ENCODE data around the gene TUSC2. TPM values are rescaled to one million over a fixed set of nuclear protein-coding genes. Genes with fewer than 3 reads are reported as not detected.
A peak's percentile ranks its signal among the peaks of the same experiment; 100 is the strongest.

TUSC2 gene, protein sequence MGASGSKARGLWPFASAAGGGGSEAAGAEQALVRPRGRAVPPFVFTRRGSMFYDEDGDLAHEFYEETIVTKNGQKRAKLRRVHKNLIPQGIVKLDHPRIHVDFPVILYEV
- total RNA-seq (10 to 100 TPM; 23.2 to 54.7 (median 38.0) TPM), polyA plus RNA-seq (10 to 100 TPM; 28.7 to 37.1 (median 33.0) TPM)

DNA sequence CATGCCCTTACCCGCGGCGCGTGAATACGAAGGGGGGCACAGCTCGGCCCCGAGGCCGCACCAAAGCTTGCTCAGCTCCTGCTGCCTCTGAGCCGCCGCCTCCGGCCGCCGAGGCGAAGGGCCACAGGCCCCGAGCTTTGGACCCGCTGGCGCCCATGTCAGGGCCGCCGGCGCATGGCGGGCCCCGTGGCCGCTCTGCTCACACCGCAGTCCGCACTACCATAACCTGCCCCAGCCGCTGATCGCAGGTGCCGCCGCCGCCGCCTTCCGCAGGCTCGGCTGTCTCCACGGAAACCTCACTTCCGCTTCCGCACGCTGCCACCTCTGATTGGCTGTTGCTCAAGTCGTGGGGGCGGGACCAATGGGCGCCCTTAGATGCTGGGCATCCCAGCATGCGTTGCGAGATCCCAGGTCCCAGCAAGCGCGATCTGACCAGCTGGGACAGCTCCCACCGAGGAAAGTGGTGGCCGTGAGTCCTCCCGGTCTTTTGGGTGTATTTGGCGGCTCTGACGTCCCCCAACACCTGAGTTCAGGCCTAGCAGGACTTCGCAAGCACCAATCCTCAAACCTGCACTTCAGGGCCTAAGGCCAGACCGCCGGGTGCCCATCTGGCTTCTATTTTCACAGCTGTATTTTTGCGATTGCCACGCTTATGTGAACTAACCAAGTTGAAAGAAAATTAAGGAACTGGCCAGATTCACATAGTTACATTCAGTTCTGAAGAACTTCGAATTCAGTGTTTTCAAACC lies at the start of gene TUSC2:
Gene TUSC2 (minus strand): TSS at position 281 of the 749 bp plus-strand sequence. CDS start 124 bp downstream, at position 157.
- peaks cover 0 to 39% (median 30%) of the 10 kb centered on the region in 4 donors for H3K4me1 ChIP-seq
- peak within 1 kb of the TSS; percentile 82 to 97 (median 86) for H3K27ac ChIP-seq
- TF ChIP-seq, protein P1, sequence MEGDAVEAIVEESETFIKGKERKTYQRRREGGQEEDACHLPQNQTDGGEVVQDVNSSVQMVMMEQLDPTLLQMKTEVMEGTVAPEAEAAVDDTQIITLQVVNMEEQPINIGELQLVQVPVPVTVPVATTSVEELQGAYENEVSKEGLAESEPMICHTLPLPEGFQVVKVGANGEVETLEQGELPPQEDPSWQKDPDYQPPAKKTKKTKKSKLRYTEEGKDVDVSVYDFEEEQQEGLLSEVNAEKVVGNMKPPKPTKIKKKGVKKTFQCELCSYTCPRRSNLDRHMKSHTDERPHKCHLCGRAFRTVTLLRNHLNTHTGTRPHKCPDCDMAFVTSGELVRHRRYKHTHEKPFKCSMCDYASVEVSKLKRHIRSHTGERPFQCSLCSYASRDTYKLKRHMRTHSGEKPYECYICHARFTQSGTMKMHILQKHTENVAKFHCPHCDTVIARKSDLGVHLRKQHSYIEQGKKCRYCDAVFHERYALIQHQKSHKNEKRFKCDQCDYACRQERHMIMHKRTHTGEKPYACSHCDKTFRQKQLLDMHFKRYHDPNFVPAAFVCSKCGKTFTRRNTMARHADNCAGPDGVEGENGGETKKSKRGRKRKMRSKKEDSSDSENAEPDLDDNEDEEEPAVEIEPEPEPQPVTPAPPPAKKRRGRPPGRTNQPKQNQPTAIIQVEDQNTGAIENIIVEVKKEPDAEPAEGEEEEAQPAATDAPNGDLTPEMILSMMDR (IDR thresholded peaks at IDR 0.05), result no peak
- peak; percentile 80 to 97 (median 92) for TF ChIP-seq POLR2AphosphoS5 (IDR thresholded peaks at IDR 0.05)
- no peak for TF ChIP-seq EP300 (IDR thresholded peaks at IDR 0.05)
- TF ChIP-seq POLR2A (IDR thresholded peaks at IDR 0.05), result peak; percentile 67 to 76
- no peaks in the 10 kb centered on the region for H3K27me3 ChIP-seq
- peak; percentile 99 for DNase-seq
- no peaks in the 10 kb centered on the region for H3K9me3 ChIP-seq
- 1 to 2% methylated on average over 55 of the region's 55 CpGs for WGBS, 2 donors
- H3K36me3 ChIP-seq, result peaks cover 18 to 49% (median 26%) of the 10 kb centered on the region in 4 donors
- H3K4me3 ChIP-seq, result peak within 1 kb of the TSS; percentile 75 to 100 (median 92)
- intact Hi-C loops (cut with DNase I), result loop anchor here (5.0 to 10.0 kb wide), 2 partner anchors 66 to 1057 kb away; partner anchors contain the start of gene MANF

DNA sequence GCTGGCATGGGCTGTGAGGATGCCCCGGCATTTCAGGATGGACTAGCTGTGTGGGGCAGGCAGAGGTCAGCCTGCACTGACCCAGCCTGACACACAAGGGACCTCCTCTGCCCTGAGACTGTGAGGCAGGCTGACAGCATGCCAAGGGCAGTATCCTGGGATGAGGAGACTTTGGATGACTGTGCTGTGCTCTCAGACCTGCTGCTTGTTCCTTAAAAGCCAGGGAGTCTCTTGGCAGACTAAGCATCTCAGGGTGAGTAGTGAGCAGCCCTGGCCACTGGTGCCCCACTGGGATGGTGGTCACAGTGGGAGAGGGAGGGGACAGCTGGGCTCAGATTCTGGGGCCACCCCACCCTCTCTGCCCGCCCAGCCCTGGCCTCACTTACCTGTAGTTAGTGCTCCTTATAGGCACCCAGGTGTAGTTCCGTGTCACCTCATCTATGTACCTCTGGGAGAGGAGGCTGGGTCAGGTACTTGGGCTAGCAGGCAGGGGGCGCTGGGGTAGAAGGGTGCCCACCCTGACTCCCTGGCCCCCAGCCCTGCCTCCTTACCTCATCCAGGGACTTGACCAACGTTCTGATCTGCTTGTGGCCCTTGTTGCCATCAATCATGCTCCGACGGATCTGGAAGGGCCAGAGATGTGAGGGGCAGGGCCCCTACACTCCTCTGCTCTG lies 47.4 kb upstream of the TUSC2 start:
- H3K36me3 ChIP-seq, result no peaks in the 10 kb centered on the region
- no peaks in the 10 kb centered on the region for H3K9me3 ChIP-seq
- TF ChIP-seq, protein P1 (IDR thresholded peaks at IDR 0.05), result no peak
- TF ChIP-seq POLR2A (IDR thresholded peaks at IDR 0.05) (no peak), EP300 (IDR thresholded peaks at IDR 0.05) (no peak), POLR2AphosphoS5 (IDR thresholded peaks at IDR 0.05) (no peak)
- 64 to 80% methylated on average over 7 of the region's 7 CpGs for WGBS, 2 donors
- H3K27ac ChIP-seq, result no peak overlapping the region
- no peaks in the 10 kb centered on the region for H3K4me1 ChIP-seq
- intact Hi-C loops (cut with DNase I), result no loop called here
- peaks cover 0 to 26% (median 7%) of the 10 kb centered on the region in 3 donors for H3K27me3 ChIP-seq
- DNase-seq, result no peak
- H3K4me3 ChIP-seq, result no peak overlapping the region

DNA sequence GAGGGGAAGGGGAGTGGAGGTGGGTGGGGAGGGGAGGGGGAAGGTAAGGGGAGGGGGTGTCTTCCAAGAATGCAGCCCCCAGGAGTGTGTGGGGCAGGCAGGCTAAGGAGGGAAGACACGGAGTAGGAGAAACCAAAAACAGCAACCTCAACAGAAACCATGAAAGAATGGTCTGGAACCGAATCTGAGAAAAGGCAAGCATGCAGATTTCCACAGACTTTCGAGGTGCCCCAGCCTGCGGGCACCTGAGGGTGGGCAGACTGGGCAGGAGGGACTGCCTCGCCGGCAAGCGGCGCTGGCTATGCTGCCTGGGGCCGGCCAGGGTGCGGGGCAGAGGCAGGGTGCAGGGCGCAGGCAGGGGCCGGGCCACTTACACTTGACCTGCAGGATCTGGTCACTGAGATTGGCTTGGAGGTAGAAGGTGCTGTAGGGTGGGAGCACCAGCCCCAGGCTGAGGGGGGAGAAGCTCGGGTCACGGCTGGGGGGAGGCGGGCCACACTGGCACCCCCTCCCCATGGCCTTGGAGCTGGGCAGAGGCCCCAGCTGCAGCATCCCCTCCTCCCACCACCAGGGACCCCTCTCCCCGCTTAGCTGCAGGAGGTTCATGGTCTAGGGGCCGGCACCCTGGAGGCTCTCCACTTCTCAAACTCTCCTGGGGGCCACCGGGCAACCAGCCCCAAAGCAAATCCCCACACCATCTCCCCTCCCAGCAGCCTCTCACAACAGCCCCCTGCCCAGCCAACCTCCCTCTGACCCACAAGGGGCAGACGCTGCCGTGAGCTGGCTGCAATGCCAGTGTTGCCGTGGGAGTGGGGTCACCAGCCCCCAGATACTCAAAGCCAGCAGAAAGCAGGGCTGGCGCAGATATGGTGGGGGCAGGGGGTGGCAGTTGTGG lies 46.6 kb upstream of the TUSC2 start:
- Histone ChIP-seq H3K9me3 (no peaks in the 10 kb centered on the region), H3K27ac (no peak overlapping the region), H3K36me3 (no peaks in the 10 kb centered on the region), H3K4me3 (no peak overlapping the region), H3K4me1 (no peaks in the 10 kb centered on the region), H3K27me3 (peaks cover 0 to 33% (median 9%) of the 10 kb centered on the region in 3 donors)
- DNase-seq, result no peak
- 76 to 77% methylated on average over 22 of the region's 22 CpGs for WGBS, 2 donors
- intact Hi-C loops (cut with DNase I), result no loop called here
- TF ChIP-seq, protein P1 (IDR thresholded peaks at IDR 0.05), result no peak
- TF ChIP-seq EP300 (IDR thresholded peaks at IDR 0.05) (no peak), POLR2AphosphoS5 (IDR thresholded peaks at IDR 0.05) (no peak), POLR2A (IDR thresholded peaks at IDR 0.05) (no peak)
